Epithelial cell of proximal tubule (primary cell): ENCODE data around the gene TRIM14. TPM values are rescaled to one million over a fixed set of nuclear protein-coding genes. Genes with fewer than 3 reads are reported as not detected.

Experiments
- DNase-seq: peaks from one replicate; pipeline ENCODE4 v3.0.0-alpha.2; 2011; ENCODE audit warnings: low read depth
- H3K4me3 ChIP-seq: 2 replicates; pipeline ENCODE4 v1.5.1; 2011; ENCODE audit warnings: low read depth, mild to moderate bottlenecking, low read length
- total RNA-seq: library from RNA; depleted of rRNA; stranded (reverse); fragments of >200 nt; gene quantifications from 2 replicates; pipeline ENCODE4 v1.2.3, GENCODE V29; 2015
- TF ChIP-seq, protein P1 (sequence below): conservative IDR thresholded peaks from 2 replicates; pipeline ENCODE4 v1.5.1; 2012; ENCODE audit warnings: low read depth, mild to moderate bottlenecking, low read length

The TRIM14 gene
- total RNA-seq, 1 donor from 2014 or later: 8.1 TPM

DNA sequence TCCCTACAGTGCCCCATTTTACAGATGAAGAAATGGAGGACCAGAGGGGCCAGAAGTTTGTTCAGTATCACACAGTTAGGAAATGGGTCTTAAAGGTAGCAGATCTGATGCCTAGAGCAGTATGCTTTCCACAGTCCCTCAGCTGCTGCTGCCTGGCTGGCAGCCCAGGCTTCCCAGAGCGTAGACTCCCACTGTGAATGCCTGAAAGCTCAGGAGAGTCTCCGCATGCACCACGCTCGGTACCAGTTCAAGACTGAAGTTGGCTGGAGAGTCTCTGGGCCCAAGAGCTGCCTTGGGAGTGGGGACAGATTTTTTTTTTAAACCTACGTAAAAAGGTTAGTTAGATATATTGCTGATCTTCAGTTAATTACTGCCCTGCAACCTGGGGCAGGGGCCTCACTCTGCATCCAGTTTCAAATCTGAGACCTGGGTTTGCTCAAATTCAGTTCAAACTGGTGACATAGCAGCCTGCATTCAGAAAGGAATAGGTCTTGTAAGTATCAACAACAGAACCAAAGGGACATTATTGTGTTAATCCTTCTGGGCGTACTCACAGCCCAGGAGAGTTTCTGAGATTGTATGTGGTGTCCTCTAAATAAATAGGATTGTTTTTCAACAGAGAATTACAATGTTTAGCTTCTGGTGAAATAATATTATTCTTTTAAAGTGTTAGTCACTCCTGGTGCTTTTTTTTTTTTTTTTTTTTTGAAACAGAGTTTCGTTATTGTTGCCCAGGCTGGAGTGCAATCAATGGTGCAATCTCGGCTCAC, 54.2 kb downstream of the TRIM14 start:
- TF ChIP-seq, protein P1, sequence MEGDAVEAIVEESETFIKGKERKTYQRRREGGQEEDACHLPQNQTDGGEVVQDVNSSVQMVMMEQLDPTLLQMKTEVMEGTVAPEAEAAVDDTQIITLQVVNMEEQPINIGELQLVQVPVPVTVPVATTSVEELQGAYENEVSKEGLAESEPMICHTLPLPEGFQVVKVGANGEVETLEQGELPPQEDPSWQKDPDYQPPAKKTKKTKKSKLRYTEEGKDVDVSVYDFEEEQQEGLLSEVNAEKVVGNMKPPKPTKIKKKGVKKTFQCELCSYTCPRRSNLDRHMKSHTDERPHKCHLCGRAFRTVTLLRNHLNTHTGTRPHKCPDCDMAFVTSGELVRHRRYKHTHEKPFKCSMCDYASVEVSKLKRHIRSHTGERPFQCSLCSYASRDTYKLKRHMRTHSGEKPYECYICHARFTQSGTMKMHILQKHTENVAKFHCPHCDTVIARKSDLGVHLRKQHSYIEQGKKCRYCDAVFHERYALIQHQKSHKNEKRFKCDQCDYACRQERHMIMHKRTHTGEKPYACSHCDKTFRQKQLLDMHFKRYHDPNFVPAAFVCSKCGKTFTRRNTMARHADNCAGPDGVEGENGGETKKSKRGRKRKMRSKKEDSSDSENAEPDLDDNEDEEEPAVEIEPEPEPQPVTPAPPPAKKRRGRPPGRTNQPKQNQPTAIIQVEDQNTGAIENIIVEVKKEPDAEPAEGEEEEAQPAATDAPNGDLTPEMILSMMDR: no peak
- no peak overlapping the region for H3K4me3 ChIP-seq
- DNase-seq: no peak

DNA sequence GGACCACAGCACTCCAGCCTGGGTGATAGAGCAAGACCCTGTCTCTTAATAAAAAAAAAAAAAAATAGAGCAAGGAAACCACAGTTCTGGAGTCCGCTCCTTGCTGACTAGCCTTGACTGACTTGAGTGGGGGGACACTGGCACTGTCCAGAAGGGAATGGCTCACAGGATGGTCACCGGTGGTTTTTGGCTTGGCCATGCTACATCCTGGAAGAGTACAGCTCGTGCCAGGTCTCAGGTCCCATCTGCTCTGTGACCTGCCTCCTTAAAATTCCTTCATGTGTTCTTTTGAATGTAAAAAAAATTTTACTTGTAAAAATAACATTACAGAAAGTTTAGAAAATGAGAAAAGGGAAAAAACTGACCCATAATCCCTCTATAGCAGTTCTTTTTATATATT, 56.9 kb downstream of the TRIM14 start:
- TF ChIP-seq, protein P1: no peak
- no peak for DNase-seq
- H3K4me3 ChIP-seq: no peak overlapping the region

DNA sequence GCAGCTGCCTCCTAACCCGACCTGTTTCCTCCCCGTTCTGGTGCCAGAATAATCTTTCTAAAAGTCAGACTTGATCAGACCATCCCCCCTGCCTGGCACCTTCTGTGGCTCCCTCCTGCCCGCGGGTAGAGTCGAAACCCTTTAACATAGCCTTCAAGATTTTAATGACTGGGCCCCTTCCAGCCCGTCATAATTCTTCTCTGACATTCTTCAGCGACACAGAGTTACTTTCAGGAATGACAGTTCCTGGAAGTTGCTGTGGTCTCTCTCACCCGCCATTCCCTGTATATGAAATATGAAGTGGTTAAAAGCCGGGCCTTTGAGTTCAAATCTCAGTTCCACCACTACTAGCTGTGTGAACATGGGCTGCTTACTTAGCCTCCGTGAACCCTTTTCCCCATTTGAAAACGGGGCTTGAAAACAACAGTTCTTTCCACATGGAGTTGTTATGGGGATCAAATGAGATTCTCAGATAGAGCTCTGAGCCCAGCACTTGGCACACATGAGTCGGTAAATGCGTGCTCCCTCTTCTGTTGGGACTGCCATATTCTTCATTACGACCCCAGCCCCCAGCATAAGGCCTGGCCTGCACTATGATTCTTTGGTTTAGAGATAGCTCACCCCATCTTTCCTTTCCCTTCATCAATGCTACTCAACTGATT, 61.8 kb downstream of the TRIM14 start:
- TF ChIP-seq, protein P1: peak; percentile 7
- no peak for DNase-seq
- peak overlapping the region; percentile 76 for H3K4me3 ChIP-seq

DNA sequence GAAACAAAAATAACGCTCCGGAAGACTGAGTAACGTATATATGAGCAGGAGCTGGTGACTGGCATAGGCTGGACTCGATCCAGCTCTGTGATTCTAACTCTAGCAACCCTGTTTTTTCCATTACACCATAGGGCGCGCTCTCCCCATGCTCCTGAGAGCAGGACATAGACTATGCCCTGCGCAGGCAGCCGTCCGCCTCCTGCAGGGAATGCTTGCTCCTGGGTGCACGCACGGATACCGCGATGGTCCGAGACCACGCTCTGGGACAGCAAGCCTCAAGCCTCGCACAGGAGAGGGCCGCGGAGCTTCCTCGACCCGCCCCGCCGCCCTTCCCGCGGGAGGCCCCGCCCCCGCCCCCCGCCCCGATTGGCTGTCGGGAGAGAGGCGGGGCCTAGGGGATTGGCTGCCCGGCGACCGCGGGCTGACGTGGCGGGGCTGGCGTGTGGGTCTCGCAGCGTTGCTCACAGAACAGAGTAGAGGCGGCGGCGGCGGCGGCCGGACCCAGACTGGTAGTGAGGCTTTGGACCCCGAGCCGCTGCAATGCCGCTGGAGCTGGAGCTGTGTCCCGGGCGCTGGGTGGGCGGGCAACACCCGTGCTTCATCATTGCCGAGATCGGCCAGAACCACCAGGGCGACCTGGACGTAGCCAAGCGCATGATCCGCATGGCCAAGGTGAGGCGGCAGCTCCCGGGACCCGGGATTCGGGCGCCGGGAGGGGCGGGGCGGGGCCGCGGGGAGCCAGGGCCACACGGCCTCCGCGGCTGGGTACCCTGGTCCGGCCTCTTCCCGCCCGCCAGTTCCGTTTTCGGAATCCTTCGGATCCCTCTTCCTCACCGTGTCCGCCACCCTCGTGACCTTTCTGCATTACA, 62.5 kb downstream of the TRIM14 start, which contains the start of gene NANS:
Gene NANS (plus strand): TSS at position 464 of the 869 bp plus-strand sequence. CDS start 77 bp downstream, at position 541.
- DNase-seq: peak; percentile 61
- H3K4me3 ChIP-seq: peak within 1 kb of the TSS; percentile 76
- TF ChIP-seq, protein P1: peak; percentile 19

DNA sequence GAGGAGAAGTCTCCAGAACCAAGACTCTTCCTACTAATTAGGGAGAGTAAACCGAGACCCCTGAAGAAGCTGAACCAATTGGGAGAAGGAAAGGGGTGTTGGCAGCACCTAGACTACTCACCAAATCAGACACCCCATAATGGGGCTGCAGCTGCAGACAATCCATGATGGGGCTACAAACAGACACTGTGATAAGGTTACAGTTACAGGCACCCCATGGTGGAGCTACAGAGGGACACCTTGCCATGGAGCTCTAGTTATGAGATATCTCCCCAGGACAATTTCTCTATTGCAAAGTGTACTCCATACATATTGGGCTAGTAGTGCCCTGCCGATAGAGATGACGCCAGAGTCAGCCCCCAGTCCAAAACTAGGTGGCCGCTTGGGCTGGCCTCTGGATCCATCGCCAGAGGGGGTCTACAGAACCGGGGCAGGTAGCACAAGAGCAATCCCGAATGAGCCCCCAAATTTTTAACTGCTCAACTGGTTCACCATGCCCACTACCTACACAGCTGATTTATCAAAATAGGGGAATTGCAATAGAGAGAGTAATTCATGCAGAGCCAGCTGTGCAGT, 64.6 kb downstream of the TRIM14 start:
- no peak overlapping the region for H3K4me3 ChIP-seq
- TF ChIP-seq, protein P1: no peak
- no peak for DNase-seq

DNA sequence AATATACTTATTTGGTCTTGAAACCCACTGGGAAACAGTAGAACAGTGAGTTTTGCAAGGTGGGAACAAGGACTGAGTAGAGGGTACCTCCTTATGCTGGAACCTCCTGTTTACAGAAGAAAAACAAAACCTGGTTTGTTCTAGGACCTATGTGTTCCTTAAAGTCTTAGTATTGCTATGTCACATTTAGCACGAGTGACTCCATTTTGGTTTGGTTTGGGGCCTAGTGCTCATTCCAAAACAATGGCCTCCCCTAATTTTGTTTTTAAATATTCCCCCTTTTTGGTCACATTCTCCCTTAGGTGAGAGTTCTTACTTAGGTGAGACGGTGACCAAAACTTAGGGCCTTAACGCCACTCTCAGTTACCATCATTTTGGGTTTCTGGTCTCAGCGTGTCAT, 68.7 kb downstream of the TRIM14 start:
- no peak for DNase-seq
- TF ChIP-seq, protein P1: no peak
- H3K4me3 ChIP-seq: no peak overlapping the region
